ENCODE data around the gene ZNF850. TPM values are rescaled to one million over a fixed set of nuclear protein-coding genes. Genes with fewer than 3 reads are reported as not detected.
A peak's percentile ranks its signal among the peaks of the same experiment; 100 is the strongest.
"Not testable (repeated sequence)": the region's sequence is repeated elsewhere in the genome, so short reads cannot be mapped to it uniquely, and the experiment has no call there.

The ZNF850 gene
- total and polyA plus RNA-seq, 2 donors: 0.78 to 1.7 TPM

DNA sequence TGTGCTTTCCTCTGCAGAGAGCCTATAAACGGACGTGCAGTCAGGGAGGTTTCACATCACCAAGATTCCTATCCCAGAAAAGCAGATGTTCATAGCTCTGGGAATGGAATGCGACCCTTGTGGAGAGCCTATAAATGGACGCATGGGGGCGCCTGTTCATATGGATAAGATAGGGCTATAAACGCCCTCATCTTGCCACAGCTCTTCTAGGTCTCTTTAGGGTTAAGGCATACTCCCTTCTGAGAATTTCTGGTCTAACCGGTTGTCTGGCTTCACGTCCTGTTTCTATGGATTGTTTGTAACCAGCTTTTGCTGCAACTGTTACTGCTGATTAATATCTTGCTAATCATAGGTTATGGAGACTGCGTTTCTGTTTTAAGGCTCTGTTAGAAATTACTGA, 36.4 kb downstream of the ZNF850 start:
- not testable (repeated sequence) for H3K4me1 ChIP-seq (ENCODE audit: control insufficient read depth in 2 of 2, insufficient read depth in 2 of 2, low read length in 2 of 2); H3K27ac ChIP-seq (ENCODE audit: low read depth in 1 of 2, low read length in 1 of 2); DNase-seq (ENCODE audit: low read depth in 6 of 9, low spot score in 9 of 9); H3K27me3 ChIP-seq (ENCODE audit: control insufficient read depth in 2 of 2, insufficient read depth in 1 of 2, low read length in 1 of 2); H3K36me3 ChIP-seq (ENCODE audit: control insufficient read depth in 2 of 2, insufficient read depth in 2 of 2, low read length in 1 of 2); H3K4me3 ChIP-seq (ENCODE audit: low read length in 2 of 2)
- 88% methylated on average over 9 of the region's 9 CpGs for WGBS
- peaks cover 2 to 19% of the 10 kb centered on the region in 2 donors for H3K9me3 ChIP-seq (ENCODE audit: control insufficient read depth in 2 of 2, insufficient read depth in 1 of 2, low read length in 1 of 2)

- WGBS: 99% methylated on average over 10 of the region's 10 CpGs
- H3K27ac ChIP-seq (ENCODE audit: low read depth in 1 of 2, low read length in 1 of 2): no peak overlapping the region
- no peaks in the 10 kb centered on the region for H3K27me3 ChIP-seq (ENCODE audit: control insufficient read depth in 2 of 2, insufficient read depth in 1 of 2, low read length in 1 of 2)
- peak in 1 of 9 donors; percentile 18 for DNase-seq (ENCODE audit: low read depth in 6 of 9, low spot score in 9 of 9)
- no peaks in the 10 kb centered on the region for H3K4me1 ChIP-seq (ENCODE audit: control insufficient read depth in 2 of 2, insufficient read depth in 2 of 2, low read length in 2 of 2)
- H3K36me3 ChIP-seq (ENCODE audit: control insufficient read depth in 2 of 2, insufficient read depth in 2 of 2, low read length in 1 of 2): peaks cover 23 to 29% of the 10 kb centered on the region in 2 donors
- no peak overlapping the region for H3K4me3 ChIP-seq (ENCODE audit: low read length in 2 of 2)
- H3K9me3 ChIP-seq (ENCODE audit: control insufficient read depth in 2 of 2, insufficient read depth in 1 of 2, low read length in 1 of 2): peaks cover 19 to 37% of the 10 kb centered on the region in 2 donors
These were observed 52.7 kb downstream of the ZNF850 start for GRCh38 chr19:36719687-36720556.

DNA sequence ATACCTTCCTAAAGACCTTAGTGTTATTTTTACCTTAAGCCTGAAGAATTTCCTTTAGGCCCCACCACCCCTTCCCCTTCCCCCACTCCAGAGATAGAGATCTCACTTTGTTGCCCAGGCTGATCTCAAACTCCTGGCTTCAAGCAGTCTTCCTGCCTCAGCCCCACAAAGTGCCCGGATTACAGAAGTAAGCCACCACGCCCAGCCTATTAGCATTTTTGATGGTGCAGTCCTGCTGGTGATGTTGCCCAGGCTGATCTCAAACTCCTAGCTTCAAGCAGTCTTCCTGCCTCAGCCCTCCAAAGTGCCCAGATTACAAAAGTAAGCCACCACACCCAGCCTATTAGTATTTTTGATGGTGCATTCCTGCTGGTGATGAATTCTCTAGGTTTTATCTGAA, 63.2 kb downstream of the ZNF850 start:
- H3K36me3 ChIP-seq (ENCODE audit: control insufficient read depth in 2 of 2, insufficient read depth in 2 of 2, low read length in 1 of 2): peaks cover 20 to 46% of the 10 kb centered on the region in 2 donors
- H3K27me3 ChIP-seq (ENCODE audit: control insufficient read depth in 2 of 2, insufficient read depth in 1 of 2, low read length in 1 of 2): no peaks in the 10 kb centered on the region
- H3K4me1 ChIP-seq (ENCODE audit: control insufficient read depth in 2 of 2, insufficient read depth in 2 of 2, low read length in 2 of 2): no peaks in the 10 kb centered on the region
- no peak overlapping the region for H3K27ac ChIP-seq (ENCODE audit: low read depth in 1 of 2, low read length in 1 of 2)
- WGBS: 97% methylated on average over 2 of the region's 2 CpGs
- peaks cover 26 to 39% of the 10 kb centered on the region in 2 donors for H3K9me3 ChIP-seq (ENCODE audit: control insufficient read depth in 2 of 2, insufficient read depth in 1 of 2, low read length in 1 of 2)
- no peak for DNase-seq (ENCODE audit: low read depth in 6 of 9, low spot score in 9 of 9)
- H3K4me3 ChIP-seq (ENCODE audit: low read length in 2 of 2): no peak overlapping the region

GRCh38 chr19:36707134-36707533, 65.5 kb downstream of the ZNF850 start:
- Histone ChIP-seq H3K4me1 (ENCODE audit: control insufficient read depth in 2 of 2, insufficient read depth in 2 of 2, low read length in 2 of 2) (no peaks in the 10 kb centered on the region), H3K9me3 (ENCODE audit: control insufficient read depth in 2 of 2, insufficient read depth in 1 of 2, low read length in 1 of 2) (peaks cover 15 to 30% of the 10 kb centered on the region in 2 donors), H3K36me3 (ENCODE audit: control insufficient read depth in 2 of 2, insufficient read depth in 2 of 2, low read length in 1 of 2) (peaks cover 2 to 23% of the 10 kb centered on the region in 2 donors), H3K27ac (ENCODE audit: low read depth in 1 of 2, low read length in 1 of 2) (no peak overlapping the region), H3K4me3 (ENCODE audit: low read length in 2 of 2) (no peak overlapping the region), H3K27me3 (ENCODE audit: control insufficient read depth in 2 of 2, insufficient read depth in 1 of 2, low read length in 1 of 2) (no peaks in the 10 kb centered on the region)
- 85% methylated on average over 2 of the region's 2 CpGs for WGBS
- no peak for DNase-seq (ENCODE audit: low read depth in 6 of 9, low spot score in 9 of 9)

GRCh38 chr19:36688058-36688457, 84.5 kb downstream of the ZNF850 start:
- peaks cover 6 to 12% of the 10 kb centered on the region in 2 donors for H3K4me1 ChIP-seq (ENCODE audit: control insufficient read depth in 2 of 2, insufficient read depth in 2 of 2, low read length in 2 of 2)
- peaks cover 23 to 28% of the 10 kb centered on the region in 2 donors for H3K36me3 ChIP-seq (ENCODE audit: control insufficient read depth in 2 of 2, insufficient read depth in 2 of 2, low read length in 1 of 2)
- H3K4me3 ChIP-seq (ENCODE audit: low read length in 2 of 2): peak overlapping the region; percentile 69 to 82
- WGBS: 12% methylated on average over 9 of the region's 9 CpGs
- H3K9me3 ChIP-seq (ENCODE audit: control insufficient read depth in 2 of 2, insufficient read depth in 1 of 2, low read length in 1 of 2): peaks cover 0 to 8% of the 10 kb centered on the region in 2 donors
- no peak overlapping the region for H3K27ac ChIP-seq (ENCODE audit: low read depth in 1 of 2, low read length in 1 of 2)
- no peaks in the 10 kb centered on the region for H3K27me3 ChIP-seq (ENCODE audit: control insufficient read depth in 2 of 2, insufficient read depth in 1 of 2, low read length in 1 of 2)
- DNase-seq (ENCODE audit: low read depth in 6 of 9, low spot score in 9 of 9): no peak

- peaks cover 0 to 4% of the 10 kb centered on the region in 2 donors for H3K9me3 ChIP-seq (ENCODE audit: control insufficient read depth in 2 of 2, insufficient read depth in 1 of 2, low read length in 1 of 2)
- no peaks in the 10 kb centered on the region for H3K27me3 ChIP-seq (ENCODE audit: control insufficient read depth in 2 of 2, insufficient read depth in 1 of 2, low read length in 1 of 2)
- peak; percentile 87 to 98 (median 94) for DNase-seq (ENCODE audit: low read depth in 6 of 9, low spot score in 9 of 9)
- H3K4me3 ChIP-seq (ENCODE audit: low read length in 2 of 2): peak within 1 kb of the TSS; percentile 69 to 82
- whole genome bisulfite sequencing: under 1% methylated on average over 69 of the region's 69 CpGs
- peaks cover 17 to 22% of the 10 kb centered on the region in 2 donors for H3K36me3 ChIP-seq (ENCODE audit: control insufficient read depth in 2 of 2, insufficient read depth in 2 of 2, low read length in 1 of 2)
- peak within 1 kb of the TSS; percentile 52 to 66 for H3K27ac ChIP-seq (ENCODE audit: low read depth in 1 of 2, low read length in 1 of 2)
- H3K4me1 ChIP-seq (ENCODE audit: control insufficient read depth in 2 of 2, insufficient read depth in 2 of 2, low read length in 2 of 2): peaks cover 6 to 12% of the 10 kb centered on the region in 2 donors
These were observed 85.2 kb downstream of the ZNF850 start, which contains the start of gene ZNF567 for GRCh38 chr19:36687214-36688056. ZNF567 (plus strand) TSS chr19:36687612; CDS start chr19:36694868, 7,256 bp downstream.

GRCh38 chr19:36686365-36687213, 86.0 kb downstream of the ZNF850 start:
- Histone ChIP-seq H3K27me3 (ENCODE audit: control insufficient read depth in 2 of 2, insufficient read depth in 1 of 2, low read length in 1 of 2) (no peaks in the 10 kb centered on the region), H3K4me3 (ENCODE audit: low read length in 2 of 2) (peak overlapping the region; percentile 69 to 82), H3K4me1 (ENCODE audit: control insufficient read depth in 2 of 2, insufficient read depth in 2 of 2, low read length in 2 of 2) (peaks cover 6 to 12% of the 10 kb centered on the region in 2 donors), H3K9me3 (ENCODE audit: control insufficient read depth in 2 of 2, insufficient read depth in 1 of 2, low read length in 1 of 2) (peaks cover 0 to 4% of the 10 kb centered on the region in 2 donors), H3K27ac (ENCODE audit: low read depth in 1 of 2, low read length in 1 of 2) (peak overlapping the region; percentile 52 to 66), H3K36me3 (ENCODE audit: control insufficient read depth in 2 of 2, insufficient read depth in 2 of 2, low read length in 1 of 2) (peaks cover 14% of the 10 kb centered on the region in 2 donors)
- 17% methylated on average over 20 of the region's 20 CpGs for WGBS
- DNase-seq (ENCODE audit: low read depth in 6 of 9, low spot score in 9 of 9): peak in 2 of 9 donors; percentile 6 to 15

- 89% methylated on average over 2 of the region's 2 CpGs for WGBS
- Histone ChIP-seq H3K27me3 (ENCODE audit: control insufficient read depth in 2 of 2, insufficient read depth in 1 of 2, low read length in 1 of 2) (no peaks in the 10 kb centered on the region), H3K36me3 (ENCODE audit: control insufficient read depth in 2 of 2, insufficient read depth in 2 of 2, low read length in 1 of 2) (peaks cover 9% of the 10 kb centered on the region in 2 donors), H3K4me1 (ENCODE audit: control insufficient read depth in 2 of 2, insufficient read depth in 2 of 2, low read length in 2 of 2) (peaks cover 6 to 12% of the 10 kb centered on the region in 2 donors), H3K27ac (ENCODE audit: low read depth in 1 of 2, low read length in 1 of 2) (no peak overlapping the region), H3K9me3 (ENCODE audit: control insufficient read depth in 2 of 2, insufficient read depth in 1 of 2, low read length in 1 of 2) (peaks cover 0 to 4% of the 10 kb centered on the region in 2 donors), H3K4me3 (ENCODE audit: low read length in 2 of 2) (no peak overlapping the region)
- DNase-seq (ENCODE audit: low read depth in 6 of 9, low spot score in 9 of 9): no peak
These were observed 86.8 kb downstream of the ZNF850 start for GRCh38 chr19:36685835-36686234.

All from thymus (tissue), 11 donors.